22Rv1 (cell line): ENCODE measurements around the gene XAGE5.

ENCODE experiments used
- CTCF ChIP-seq: fragments of 450-650 bp; IDR thresholded peaks from 2 replicates; pipeline ENCODE4 v1.5.1; 2017; ENCODE audit warnings: mild to moderate bottlenecking
- ZFX ChIP-seq: fragments of 450-650 bp; IDR thresholded peaks from 2 replicates; pipeline ENCODE4 v1.6.1; 2017; ENCODE audit warnings: antibody characterized with exemption, borderline replicate concordance

DNA sequence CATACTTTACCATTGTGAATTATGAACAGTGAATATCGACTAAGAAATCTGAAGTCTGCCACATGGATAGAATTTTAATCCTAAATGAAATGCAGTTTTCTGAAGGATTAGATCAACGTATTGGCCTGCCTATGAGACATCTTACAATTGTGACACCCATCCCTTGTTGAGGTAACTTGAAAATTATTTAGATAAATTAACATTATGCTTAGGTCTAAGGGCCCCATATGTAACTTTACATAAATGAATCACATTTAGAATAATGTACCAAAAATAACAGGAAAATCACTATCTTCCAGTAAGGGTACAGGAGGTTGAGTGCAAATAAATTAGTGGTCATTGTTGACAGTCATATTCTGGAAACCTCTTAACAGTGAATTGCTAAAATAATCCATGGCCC is 13.5 kb downstream of the XAGE5 start:
- no peak for TF ChIP-seq CTCF
- TF ChIP-seq ZFX, result no peak
